Fibroblast of the aortic adventitia (primary cell): ENCODE results near the gene RNF214. TPM values are rescaled to one million over a fixed set of nuclear protein-coding genes. Genes with fewer than 3 reads are reported as not detected.

Source experiments
- DNase-seq: peaks from one replicate; pipeline ENCODE4 v3.0.0-alpha.2; 2010; ENCODE audit warnings: low read depth
- H3K4me3 ChIP-seq: 2 replicates; pipeline ENCODE4 v1.5.1; 2011; ENCODE audit warnings: low read depth, mild to moderate bottlenecking, control low read depth, low read length, moderate library complexity
- total RNA-seq: library from RNA; depleted of rRNA; stranded (reverse); fragments of >200 nt; gene quantifications from 2 replicates; pipeline ENCODE4 v1.2.3, GENCODE V29; 2012; ENCODE audit warnings: low replicate concordance
- TF ChIP-seq, protein P1 (sequence below): IDR thresholded peaks from 2 replicates; pipeline ENCODE4 v1.5.1; 2011; ENCODE audit warnings: mild to moderate bottlenecking, low read length, control low read depth, inconsistent platforms; ENCODE audit not compliant: insufficient read depth

The RNF214 gene
- total RNA-seq, 1 donor, result 19.3 TPM

DNA sequence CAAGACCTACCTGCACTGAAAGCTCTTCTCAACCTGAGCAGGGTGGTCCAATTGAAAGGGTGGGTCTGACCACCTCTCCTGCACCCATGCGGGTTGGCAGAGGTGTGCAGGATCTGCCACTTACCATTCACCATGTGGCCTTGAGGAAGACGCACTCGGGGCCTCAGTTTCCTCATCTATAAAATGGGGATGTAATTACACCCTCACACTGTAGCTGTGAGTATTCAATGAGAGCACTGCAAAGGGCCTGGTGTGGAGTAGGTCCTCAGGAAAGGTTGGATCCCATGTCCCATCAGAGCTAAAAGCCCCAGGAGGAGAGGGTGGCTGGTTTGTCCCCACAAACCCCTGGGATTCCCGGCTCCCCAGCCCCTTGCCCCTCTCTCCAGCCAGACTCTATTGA is 33.9 kb upstream of the RNF214 start:
- H3K4me3 ChIP-seq, result peak overlapping the region; percentile 72
- TF ChIP-seq, protein P1, sequence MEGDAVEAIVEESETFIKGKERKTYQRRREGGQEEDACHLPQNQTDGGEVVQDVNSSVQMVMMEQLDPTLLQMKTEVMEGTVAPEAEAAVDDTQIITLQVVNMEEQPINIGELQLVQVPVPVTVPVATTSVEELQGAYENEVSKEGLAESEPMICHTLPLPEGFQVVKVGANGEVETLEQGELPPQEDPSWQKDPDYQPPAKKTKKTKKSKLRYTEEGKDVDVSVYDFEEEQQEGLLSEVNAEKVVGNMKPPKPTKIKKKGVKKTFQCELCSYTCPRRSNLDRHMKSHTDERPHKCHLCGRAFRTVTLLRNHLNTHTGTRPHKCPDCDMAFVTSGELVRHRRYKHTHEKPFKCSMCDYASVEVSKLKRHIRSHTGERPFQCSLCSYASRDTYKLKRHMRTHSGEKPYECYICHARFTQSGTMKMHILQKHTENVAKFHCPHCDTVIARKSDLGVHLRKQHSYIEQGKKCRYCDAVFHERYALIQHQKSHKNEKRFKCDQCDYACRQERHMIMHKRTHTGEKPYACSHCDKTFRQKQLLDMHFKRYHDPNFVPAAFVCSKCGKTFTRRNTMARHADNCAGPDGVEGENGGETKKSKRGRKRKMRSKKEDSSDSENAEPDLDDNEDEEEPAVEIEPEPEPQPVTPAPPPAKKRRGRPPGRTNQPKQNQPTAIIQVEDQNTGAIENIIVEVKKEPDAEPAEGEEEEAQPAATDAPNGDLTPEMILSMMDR, result no peak
- no peak for DNase-seq

GRCh38 chr11:117199053-117199915 is 33.2 kb upstream of the RNF214 start, which contains the start of gene TAGLN:
Gene TAGLN (plus strand): TSS chr11:117199370. CDS start chr11:117203014, 3,644 bp downstream.
- peak within 1 kb of the TSS; percentile 72 for H3K4me3 ChIP-seq
- peak; percentile 92 for DNase-seq
- TF ChIP-seq, protein P1, result no peak

GRCh38 chr11:117199916-117200812 is 32.3 kb upstream of the RNF214 start:
- H3K4me3 ChIP-seq, result peak overlapping the region; percentile 72
- TF ChIP-seq, protein P1, result no peak
- no peak for DNase-seq

DNA sequence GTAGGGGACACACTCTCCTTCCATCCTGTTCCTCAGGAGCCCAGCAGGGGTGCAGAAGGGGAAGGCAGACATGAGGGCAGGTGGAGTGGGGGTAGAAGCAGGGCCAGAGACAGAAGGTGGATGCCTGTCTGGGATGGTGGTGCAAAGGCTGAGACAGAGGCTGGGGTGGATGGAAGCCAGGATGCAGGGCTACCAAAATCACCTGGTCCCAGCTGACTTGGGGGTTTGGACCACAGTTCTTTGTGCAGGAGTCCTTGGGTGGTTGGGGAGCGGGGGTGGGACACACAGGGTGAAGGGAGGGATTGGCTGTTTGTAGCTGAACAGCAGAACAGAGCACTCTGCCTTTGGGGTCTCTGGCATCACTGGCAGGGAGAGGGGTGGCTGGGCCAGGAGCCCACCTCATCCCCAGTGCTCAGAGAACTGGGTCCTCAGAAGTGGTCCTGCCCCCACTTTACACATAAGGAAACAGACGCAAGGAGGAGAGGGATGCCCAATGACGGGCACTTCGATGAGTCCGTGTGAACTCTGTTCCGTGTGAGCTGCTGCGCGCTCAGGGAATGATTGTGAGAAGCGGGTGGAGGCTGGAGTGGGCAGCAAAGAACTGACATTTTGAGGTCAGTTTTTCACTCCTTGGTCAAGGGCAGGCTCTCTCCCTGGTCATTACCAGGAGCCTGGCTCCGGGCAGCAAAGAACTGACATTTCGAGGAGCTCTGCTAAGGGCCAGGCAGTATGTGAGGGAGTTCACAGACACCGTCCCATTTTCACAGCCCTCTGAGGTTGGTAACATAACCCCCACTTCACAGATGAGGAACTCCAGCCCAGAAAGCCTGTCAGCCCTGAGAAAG is 31.4 kb upstream of the RNF214 start:
- no peak for DNase-seq
- TF ChIP-seq, protein P1, result peak; percentile 29
- H3K4me3 ChIP-seq, result peak overlapping the region; percentile 72

GRCh38 chr11:117201658-117202305 is 30.7 kb upstream of the RNF214 start:
- peak; percentile 44 for DNase-seq
- TF ChIP-seq, protein P1, result no peak
- peak overlapping the region; percentile 72 for H3K4me3 ChIP-seq
